CD14-positive monocyte (primary cell): ENCODE results near the gene MAP2K5. TPM values are rescaled to one million over a fixed set of nuclear protein-coding genes. Genes with fewer than 3 reads are reported as not detected.
A peak's percentile ranks its signal among the peaks of the same experiment; 100 is the strongest.

Source experiments
- DNase-seq, 3 donors: peaks; one replicate each; pipeline ENCODE4 v3.0.0-alpha.2; 2011 to 2022
- H2AFZ ChIP-seq: 2 replicates; pipeline ENCODE4 v1.6.0; 2012; ENCODE audit warnings: mild to moderate bottlenecking, low read depth, low read length, inconsistent platforms; ENCODE audit not compliant: insufficient read depth, poor library complexity, severe bottlenecking
- H3K27ac ChIP-seq, 2 donors: 1 replicate in 1 of 2; 2 replicates in 1 of 2; pipeline ENCODE4 v1.5.1; 2012 to 2013; ENCODE audit warnings: low read length in 2 of 2, control low read depth in 1 of 2, inconsistent platforms in 1 of 2, low read depth in 1 of 2, mild to moderate bottlenecking in 1 of 2
- H3K27me3 ChIP-seq, 2 donors: one replicate each; pipeline versions ENCODE4 v1.6.0 to v1.6.1; 2011 to 2013; ENCODE audit warnings: low read length in 2 of 2; ENCODE audit not compliant: control insufficient read depth in 2 of 2, insufficient read depth in 2 of 2
- H3K36me3 ChIP-seq, 2 donors: replicated peaks in 1 of 2; 1 replicate in 1 of 2; 2 replicates in 1 of 2; pipeline versions ENCODE4 v1.5.1 to v1.6.1; 2012 to 2013; ENCODE audit warnings: low read length in 2 of 2, control low read depth in 1 of 2, inconsistent platforms in 1 of 2, mild to moderate bottlenecking in 1 of 2; ENCODE audit not compliant: insufficient read depth in 2 of 2, control insufficient read depth in 1 of 2
- H3K4me1 ChIP-seq, 2 donors: 1 replicate in 1 of 2; 2 replicates in 1 of 2; pipeline versions ENCODE4 v1.5.1 to v1.6.1; 2012 to 2013; ENCODE audit warnings: low read length in 2 of 2, control low read depth in 1 of 2, inconsistent platforms in 1 of 2, mild to moderate bottlenecking in 1 of 2, moderate library complexity in 1 of 2; ENCODE audit not compliant: insufficient read depth in 2 of 2, control insufficient read depth in 1 of 2
- H3K4me2 ChIP-seq: replicated peaks from 2 replicates; pipeline ENCODE3; 2012; ENCODE audit warnings: low read length, moderate library complexity, mild to moderate bottlenecking; ENCODE audit not compliant: poor library complexity, severe bottlenecking; ENCODE audit errors: extremely low read depth
- H3K4me3 ChIP-seq, 3 experiments: fragments of 200-600 bp in 1 of 3; sonication (generic) in 1 of 3; replicated peaks in 1 of 3; 1 replicate in 2 of 3; 2 replicates in 1 of 3; pipeline ENCODE4 v1.5.1; 2011 to 2013; ENCODE audit warnings: low read length in 3 of 3, mild to moderate bottlenecking in 3 of 3, control low read depth in 2 of 3, low read depth in 2 of 3, inconsistent platforms in 1 of 3, moderate library complexity in 1 of 3
- H3K79me2 ChIP-seq: 2 replicates; pipeline ENCODE4 v1.6.0; 2012; ENCODE audit warnings: mild to moderate bottlenecking, control low read depth, inconsistent platforms, low read length, moderate library complexity; ENCODE audit not compliant: insufficient read depth
- H3K9ac ChIP-seq: 2 replicates; pipeline ENCODE4 v1.6.0; 2017; ENCODE audit warnings: low read length, mild to moderate bottlenecking; ENCODE audit not compliant: insufficient read depth, poor library complexity, severe bottlenecking
- H3K9me3 ChIP-seq, 2 donors: replicated peaks in 1 of 2; 1 replicate in 1 of 2; 2 replicates in 1 of 2; pipeline versions ENCODE4 v1.5.1 to v1.6.1; 2012 to 2013; ENCODE audit warnings: low read length in 2 of 2, control low read depth in 1 of 2; ENCODE audit not compliant: control insufficient read depth in 1 of 2, insufficient read depth in 1 of 2
- H4K20me1 ChIP-seq: 2 replicates; pipeline ENCODE4 v1.6.0; 2012; ENCODE audit warnings: mild to moderate bottlenecking, low read length, control low read depth, moderate library complexity; ENCODE audit not compliant: insufficient read depth
- H3K27ac Mint-ChIP-seq, 7 donors: one replicate each; pipeline ENCODE4 v1.8.0; 2020; ENCODE audit warnings: mild to moderate bottlenecking in 7 of 7, mixed read lengths in 7 of 7, moderate library complexity in 6 of 7, inconsistent platforms in 2 of 7
- H3K27me3 Mint-ChIP-seq, 3 donors: one replicate each; pipeline ENCODE4 v1.8.0; 2021 to 2022; ENCODE audit warnings: low read depth in 3 of 3, mild to moderate bottlenecking in 3 of 3, mixed read lengths in 3 of 3, moderate library complexity in 3 of 3, inconsistent platforms in 1 of 3
- H3K36me3 Mint-ChIP-seq, 2 donors: one replicate each; pipeline ENCODE4 v1.8.0; 2020; ENCODE audit warnings: mixed read lengths in 2 of 2, inconsistent platforms in 1 of 2, mild to moderate bottlenecking in 1 of 2
- H3K4me1 Mint-ChIP-seq: one replicate; pipeline ENCODE4 v1.8.0; 2020; ENCODE audit warnings: mild to moderate bottlenecking, mixed read lengths
- H3K4me3 Mint-ChIP-seq, 2 donors: one replicate each; pipeline ENCODE4 v1.8.0; 2020; ENCODE audit warnings: mild to moderate bottlenecking in 2 of 2, mixed read lengths in 2 of 2, moderate library complexity in 1 of 2
- H3K9me3 Mint-ChIP-seq, 7 donors: one replicate each; pipeline ENCODE4 v1.8.0; 2020 to 2022; ENCODE audit warnings: mixed read lengths in 7 of 7, mild to moderate bottlenecking in 6 of 7, moderate library complexity in 6 of 7, inconsistent platforms in 2 of 7
- CTCF ChIP-seq: fragments of 200-600 bp; IDR thresholded peaks from one replicate; pipeline ENCODE4 v1.8.0; 2022; ENCODE audit warnings: antibody characterized with exemption, mild to moderate bottlenecking
- WGBS: methylation state at CpG from one replicate; pipeline ENCODE4 v1.1.5; 2013; ENCODE audit warnings: missing lambda C conversion rate; ENCODE audit not compliant: insufficient coverage; 5-methylcytosine and 5-hydroxymethylcytosine counted together
- intact Hi-C, 2 donors: fragments of 100-400 bp; cut with micrococcal nuclease; formaldehyde crosslinking; loops; one replicate each; pipeline versions ENCODE4 v1.15.0 to v1.15.1; 2023
- polyA plus RNA-seq, 3 donors: library from polyadenylated mRNA; depleted of rRNA in 1 of 3; unstranded in 2 of 3; stranded (reverse) in 1 of 3; fragments of 300-500 nt in 2 of 3; fragments of >200 nt in 1 of 3; fragmentation: Illumina TruSeq in 2 of 3; gene quantifications; 1 replicate in 2 of 3; 2 replicates in 1 of 3; pipeline ENCODE4 v1.2.3, GENCODE V29; 2012 to 2021

Gene MAP2K5
- polyA plus RNA-seq, 3 donors, result 10.2 to 11.3 (median 10.6) TPM

GRCh38 chr15:67766968-67767367, 224.5 kb downstream of the MAP2K5 start:
- peak in 2 of 3 donors; percentile 13 for DNase-seq
- no CpG with 5 or more reads among the region's 2 CpGs for WGBS
- Histone ChIP-seq H3K27ac (no peak overlapping the region), H3K9ac (no peak overlapping the region), H3K27me3 (no peaks in the 10 kb centered on the region), H3K4me3 (peak overlapping the region in 1 of 3 experiments; percentile 37), H2AFZ (no peak overlapping the region), H3K4me2 (peak overlapping the region; percentile 60), H3K4me1 (peaks cover 18 to 20% of the 10 kb centered on the region in 2 donors), H3K9me3 (no peaks in the 10 kb centered on the region), H3K36me3 (peaks cover 0 to 5% of the 10 kb centered on the region in 2 donors), H4K20me1 (no peaks in the 10 kb centered on the region), H3K79me2 (no peaks in the 10 kb centered on the region)
- intact Hi-C loops, result no loop called here
- TF ChIP-seq CTCF, result no peak
- Mint-ChIP-seq H3K27me3 (no peaks in the 10 kb centered on the region), H3K9me3 (peaks cover 0 to 3% (median 0%) of the 10 kb centered on the region in 7 donors), H3K36me3 (peaks cover 20 to 25% of the 10 kb centered on the region in 2 donors), H3K27ac (peak overlapping the region in 6 of 7 donors; percentile 13 to 52 (median 38)), H3K4me3 (peak overlapping the region; percentile 45 to 61), H3K4me1 (peaks cover 24% of the 10 kb centered on the region)

GRCh38 chr15:67768313-67768977, 225.9 kb downstream of the MAP2K5 start:
- Histone ChIP-seq H3K4me1 (peaks cover 18 to 20% of the 10 kb centered on the region in 2 donors), H3K27me3 (no peaks in the 10 kb centered on the region), H3K27ac (no peak overlapping the region), H2AFZ (no peak overlapping the region), H3K36me3 (peaks cover under 1 to 5% of the 10 kb centered on the region in 2 donors), H3K4me3 (no peak overlapping the region), H3K9ac (no peak overlapping the region), H4K20me1 (no peaks in the 10 kb centered on the region), H3K79me2 (no peaks in the 10 kb centered on the region), H3K4me2 (no peak overlapping the region), H3K9me3 (no peaks in the 10 kb centered on the region)
- WGBS, result 100% methylated on average over 2 of the region's 7 CpGs
- Mint-ChIP-seq H3K4me3 (no peak overlapping the region), H3K27ac (peak overlapping the region in 1 of 7 donors; percentile 73), H3K36me3 (peaks cover 15 to 24% of the 10 kb centered on the region in 2 donors), H3K27me3 (no peaks in the 10 kb centered on the region), H3K4me1 (peaks cover 24% of the 10 kb centered on the region), H3K9me3 (peaks cover 0 to 3% (median 0%) of the 10 kb centered on the region in 7 donors)
- no peak for DNase-seq
- no peak for TF ChIP-seq CTCF
- intact Hi-C loops, result no loop called here
